GM19324 (cell line): ENCODE data around the gene TAF3.

Source experiments
- ATAC-seq: cut with Tn5 transposase; IDR thresholded peaks from one replicate; pipeline ENCODE4 v1.9.1; 2021; ENCODE audit warnings: mild to moderate bottlenecking, moderate library complexity; ENCODE audit not compliant: unreplicated experiment, low FRiP score

The TAF3 gene

DNA sequence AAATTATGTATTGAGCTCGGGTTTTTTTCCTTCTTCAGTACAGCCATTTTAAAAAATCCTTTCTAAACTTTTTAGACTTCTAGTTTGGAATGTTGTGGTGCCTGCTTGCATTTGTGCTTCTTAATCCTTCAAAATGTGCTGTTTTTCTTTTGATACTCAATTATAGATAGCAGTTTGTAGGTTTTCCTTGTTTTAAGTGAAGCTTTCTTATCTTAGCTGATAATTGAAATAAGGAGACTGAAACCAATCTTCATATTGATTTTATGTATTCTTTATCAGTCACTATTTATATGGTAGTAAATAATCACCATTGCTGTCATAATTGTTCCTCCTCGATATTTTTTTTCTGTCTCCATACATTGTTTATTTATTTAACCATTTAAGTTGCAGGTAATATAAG lies 56.6 kb downstream of the TAF3 start:
- ATAC-seq: no peak

DNA sequence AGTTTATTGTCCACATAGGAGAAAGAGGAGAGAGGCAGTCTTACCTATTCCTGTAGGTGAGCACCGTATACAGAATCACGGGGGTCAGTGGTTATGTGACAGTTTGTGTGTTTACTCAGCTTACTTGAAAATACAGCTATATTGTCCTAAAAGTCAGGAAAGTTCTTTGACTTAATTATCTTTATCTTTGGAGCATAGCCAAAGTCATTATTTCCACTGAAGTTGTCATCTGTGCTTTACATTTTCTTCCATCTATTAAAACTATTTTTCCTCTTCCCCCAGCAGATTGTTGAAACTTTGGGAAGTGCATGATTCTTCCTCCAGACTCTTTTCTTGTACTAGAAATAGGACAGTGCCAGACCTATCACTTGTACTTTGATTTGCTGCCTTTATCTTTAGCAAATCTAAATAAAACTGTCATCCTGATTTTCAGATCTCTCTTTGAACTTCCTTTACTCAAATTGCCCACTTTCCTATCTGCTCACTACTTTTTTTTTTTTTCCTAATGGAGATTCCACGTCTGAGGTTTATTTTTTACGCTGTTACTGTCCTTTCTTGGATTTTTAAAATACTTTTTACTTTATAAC lies 58.3 kb downstream of the TAF3 start:
- no peak for ATAC-seq

DNA sequence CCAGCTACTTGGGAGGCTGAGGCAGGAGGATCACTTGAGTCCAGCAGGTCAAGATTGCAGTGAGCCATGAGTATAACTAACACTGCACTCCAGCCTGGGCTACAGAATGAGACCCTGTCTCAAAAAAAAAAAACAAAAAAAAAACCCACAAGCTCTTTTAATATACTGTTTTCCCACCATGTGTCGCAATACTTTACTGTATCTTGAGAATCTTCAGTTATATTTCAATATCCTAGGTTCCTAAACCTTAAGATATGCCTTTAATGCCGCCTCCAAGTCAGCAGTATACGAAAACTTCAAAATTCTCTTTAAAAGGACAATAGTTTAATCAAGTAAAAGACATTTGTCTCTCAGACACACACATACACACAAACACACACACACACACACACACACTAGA lies 62.8 kb downstream of the TAF3 start:
- ATAC-seq: no peak

DNA sequence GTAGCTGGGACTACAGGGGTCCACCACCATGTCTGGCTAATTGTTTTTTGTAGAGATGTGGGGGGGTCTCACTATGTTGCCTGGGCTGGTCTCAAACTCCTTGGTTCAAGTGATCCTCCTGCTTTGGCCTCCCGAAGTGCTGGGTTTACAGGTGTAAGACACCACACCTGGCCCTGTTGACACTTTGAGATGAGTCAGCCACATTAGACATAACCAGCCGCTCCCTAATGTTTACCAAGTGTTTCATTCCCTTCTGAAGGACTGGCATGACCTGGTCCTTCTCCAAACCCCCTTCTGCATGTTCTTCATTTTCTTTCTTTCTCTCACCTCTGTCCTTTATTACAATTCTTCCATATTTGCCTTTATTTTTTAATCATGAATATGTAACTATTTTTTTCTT lies 67.8 kb downstream of the TAF3 start:
- ATAC-seq: no peak

DNA sequence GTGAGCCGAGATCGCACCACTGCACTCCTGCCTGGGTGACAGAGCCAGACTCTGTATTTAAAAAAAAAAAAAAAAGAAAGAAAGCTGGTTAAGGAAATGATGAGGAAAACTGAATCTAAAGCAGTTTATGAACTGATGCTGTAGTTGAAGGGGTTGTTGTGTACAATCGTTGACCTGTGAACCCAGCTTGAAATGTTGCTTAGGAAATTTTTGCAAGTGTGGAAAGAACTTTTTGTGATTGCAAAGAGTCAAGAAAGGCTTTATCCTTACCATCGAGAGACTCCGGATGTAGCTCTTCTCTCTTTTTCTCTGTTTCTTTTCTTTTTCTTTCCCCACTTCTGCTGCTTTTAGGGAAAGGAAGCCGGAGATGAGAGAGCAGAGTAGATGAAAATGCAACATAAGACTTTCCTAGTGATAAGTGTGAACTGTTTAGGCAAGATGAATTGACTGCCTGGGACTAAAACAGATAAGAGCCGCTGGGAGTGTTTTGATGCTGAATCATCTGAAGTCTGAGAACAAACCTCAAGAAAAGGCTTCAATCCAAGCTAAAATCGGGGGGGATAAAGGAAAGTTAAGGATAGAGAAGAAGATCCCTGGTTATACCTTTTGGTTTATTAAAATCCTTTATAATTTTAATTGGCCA lies 69.0 kb downstream of the TAF3 start:
- no peak for ATAC-seq

DNA sequence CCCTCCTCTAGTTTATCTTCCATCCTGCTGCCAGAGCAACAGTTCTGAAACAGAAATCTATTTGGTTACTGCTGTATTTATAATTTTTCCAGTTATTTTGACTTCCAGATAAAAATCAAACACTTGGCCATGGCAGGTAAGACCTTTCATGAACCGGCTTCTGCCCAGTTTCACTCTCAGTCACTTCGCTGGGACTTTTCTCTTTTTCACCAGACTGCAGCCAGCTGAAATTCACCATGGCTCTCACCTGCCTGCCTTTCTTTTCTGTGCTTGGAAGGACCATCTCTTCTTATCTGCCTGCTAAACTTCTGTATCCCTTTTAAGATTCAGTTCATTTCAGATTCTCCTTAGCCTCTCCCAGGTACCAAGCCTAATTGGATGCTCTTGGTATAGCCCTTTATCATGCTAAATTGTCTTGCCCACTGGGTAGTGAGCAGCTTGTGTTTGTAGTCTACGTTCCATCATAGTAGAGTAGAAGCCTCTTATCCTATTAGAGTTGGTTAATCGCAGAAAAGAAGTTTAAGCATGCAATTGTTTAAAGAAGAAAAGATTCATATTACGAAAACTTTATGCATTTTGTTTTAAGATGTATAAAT lies 71.7 kb downstream of the TAF3 start:
- ATAC-seq: no peak

DNA sequence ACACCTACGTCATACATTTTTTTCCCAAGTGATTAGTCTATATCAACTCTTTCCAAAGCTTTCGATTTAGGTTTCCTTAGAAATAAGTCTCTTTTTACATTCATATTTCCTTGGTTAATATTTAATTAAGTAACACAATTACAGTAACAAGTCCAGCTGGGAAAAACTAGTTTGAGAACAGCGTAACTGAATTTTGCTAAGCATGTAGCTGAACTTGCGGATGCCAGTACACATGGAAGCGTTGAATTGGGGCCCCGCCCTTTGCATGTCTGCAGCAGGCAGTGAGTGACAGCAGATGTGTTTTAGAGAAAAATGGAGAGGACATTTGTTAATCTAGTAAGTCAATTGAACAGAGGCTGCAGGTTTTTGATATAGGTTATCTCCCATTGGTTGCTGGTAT lies 72.5 kb downstream of the TAF3 start:
- no peak for ATAC-seq

DNA sequence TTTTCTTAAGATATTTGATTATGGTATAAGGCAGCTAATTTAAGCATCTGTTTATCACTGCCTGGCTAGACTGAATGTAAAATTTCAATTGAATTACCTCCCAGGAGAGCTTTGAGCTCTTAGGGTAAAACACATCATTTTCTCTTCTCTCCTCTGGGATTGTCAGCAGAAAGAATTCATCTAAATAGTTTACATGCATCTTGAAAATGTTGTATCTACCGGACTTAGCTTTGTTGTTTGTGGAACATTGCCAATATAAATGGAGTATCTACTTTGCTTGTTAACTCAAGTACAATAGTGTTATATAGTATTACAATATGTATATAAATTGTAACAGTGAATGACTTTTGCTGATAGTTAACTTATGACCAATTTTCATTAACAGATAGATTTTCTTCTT lies 73.3 kb downstream of the TAF3 start:
- ATAC-seq: no peak

DNA sequence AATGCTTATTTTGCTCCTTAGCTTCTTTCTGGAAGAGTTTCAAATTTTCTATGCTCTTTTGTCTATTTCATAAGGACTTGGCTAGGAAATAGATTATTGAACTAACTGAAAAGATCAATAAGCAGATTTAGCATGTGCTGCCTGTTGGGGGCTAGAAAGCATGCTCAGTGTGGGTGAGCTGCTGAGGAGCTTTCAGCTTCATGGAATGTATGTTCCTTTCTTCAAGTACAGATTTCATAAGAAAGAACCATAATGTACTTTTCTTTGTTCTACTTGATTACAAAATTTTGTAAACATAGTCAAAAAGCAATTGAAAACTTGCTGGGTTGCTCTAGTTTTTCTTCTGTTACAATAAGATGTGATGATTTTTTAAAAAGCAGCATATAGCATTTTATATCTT lies 73.8 kb downstream of the TAF3 start:
- ATAC-seq: no peak

DNA sequence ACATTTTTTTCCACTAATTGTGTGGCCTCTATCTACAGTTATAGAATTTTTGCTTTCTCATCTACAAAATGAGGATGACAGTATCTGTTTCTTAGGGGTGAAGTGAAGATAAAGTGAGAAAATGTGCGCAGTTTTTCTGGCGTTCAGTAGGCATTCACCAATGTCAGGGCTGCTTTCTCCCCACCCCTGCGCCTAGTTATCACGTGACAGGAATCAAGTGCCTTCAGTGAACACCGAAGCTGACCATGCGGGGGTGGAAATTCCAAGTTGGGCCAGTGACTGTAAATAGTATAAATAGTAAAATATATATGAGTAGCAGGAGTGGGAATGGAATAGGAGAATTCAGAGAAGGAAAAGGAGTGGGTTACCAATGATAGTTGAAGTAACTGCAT lies 77.4 kb downstream of the TAF3 start:
- ATAC-seq: no peak

DNA sequence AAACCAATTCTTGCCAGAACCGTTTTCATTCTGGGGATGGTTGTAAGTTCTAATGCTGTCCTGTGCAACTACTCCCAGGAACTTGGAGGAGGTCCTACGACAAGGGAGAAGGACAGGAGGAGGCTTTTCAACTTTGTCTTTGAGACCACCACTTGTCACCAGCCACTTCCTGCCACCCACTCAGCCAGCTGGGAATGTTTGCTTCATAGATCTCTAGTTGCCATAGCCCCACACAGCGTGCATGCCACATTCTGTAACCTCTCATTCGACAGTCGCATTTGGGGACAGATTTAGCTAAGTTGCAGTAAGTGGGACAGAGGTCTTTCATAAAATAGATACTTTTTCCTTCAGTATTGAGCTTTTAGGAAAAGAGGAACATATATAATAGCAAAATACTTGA lies 78.0 kb downstream of the TAF3 start:
- no peak for ATAC-seq

DNA sequence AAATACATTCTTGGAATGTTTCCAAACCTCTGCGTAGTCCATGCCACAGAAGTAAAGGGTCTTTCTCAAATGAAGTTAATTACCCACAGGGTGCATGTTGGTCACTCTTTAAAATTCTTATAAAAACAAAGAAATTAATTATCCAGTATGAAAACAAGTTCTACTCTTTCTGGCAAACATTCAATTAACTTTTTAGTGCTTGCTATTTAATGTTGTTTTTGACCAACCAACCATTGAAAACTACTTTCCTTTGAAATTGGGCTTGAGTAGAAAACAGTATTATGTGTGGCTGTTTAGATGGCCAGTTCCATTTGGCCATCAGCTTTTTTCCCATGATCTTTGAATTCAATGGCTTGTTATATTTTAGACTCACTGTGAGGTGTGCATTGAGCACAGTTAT lies 83.0 kb downstream of the TAF3 start:
- no peak for ATAC-seq

DNA sequence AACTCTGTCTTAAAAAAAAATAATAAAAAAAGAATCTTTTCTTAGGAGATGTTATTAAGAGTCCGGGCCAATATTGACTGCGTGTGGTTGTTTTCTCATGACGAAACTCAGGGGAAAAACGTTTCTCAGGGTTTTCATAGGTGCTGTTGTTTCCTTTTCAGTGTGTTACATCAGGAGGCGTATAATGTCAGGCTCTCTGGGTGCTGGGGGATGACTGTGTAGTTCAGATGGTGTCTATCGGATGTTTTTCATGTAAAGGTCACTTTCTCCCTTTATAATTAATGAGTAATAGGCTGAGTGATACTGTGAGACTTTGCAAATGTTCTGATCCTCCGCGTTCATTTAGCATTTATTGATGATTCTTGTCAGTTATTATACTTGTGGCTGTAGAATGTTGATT lies 84.1 kb downstream of the TAF3 start:
- ATAC-seq: no peak

DNA sequence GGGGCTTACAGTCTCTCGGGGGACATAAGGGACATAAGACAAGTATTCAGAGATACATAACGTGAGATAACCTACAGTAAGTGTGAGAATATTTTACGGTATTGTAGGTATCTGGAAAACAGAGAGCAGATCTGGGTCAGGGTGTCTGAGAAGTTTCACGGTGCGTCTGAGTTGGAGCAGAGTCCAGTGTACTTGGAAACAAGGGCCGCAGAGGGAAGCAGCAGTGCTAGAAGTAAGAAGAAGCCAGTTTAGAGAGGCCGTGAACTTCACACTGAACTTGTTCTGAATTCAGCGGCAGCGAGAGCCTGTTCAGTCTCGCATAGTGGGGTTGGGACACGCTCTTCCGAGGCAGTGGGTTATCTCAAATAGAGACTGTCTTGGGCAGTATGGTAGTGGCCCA lies 85.5 kb downstream of the TAF3 start:
- no peak for ATAC-seq

DNA sequence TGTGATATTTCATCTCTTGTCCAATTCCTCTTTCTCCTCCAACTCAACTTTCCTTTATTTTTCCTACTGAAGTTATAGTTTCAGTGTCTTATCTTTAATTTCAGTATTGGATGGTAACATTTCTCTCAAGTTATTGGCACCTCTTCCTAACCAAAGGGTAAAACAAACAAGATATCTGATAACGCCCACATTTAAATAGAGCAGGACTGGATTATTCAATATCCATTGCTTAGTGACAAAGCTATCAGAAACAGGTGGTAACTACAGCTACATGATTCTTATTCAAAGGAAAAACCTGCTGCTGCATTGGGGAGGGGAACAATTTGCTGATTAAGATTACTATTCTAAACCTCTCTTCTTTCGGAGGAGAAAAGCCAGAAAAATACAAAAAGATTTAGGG lies 87.8 kb downstream of the TAF3 start:
- ATAC-seq: no peak

DNA sequence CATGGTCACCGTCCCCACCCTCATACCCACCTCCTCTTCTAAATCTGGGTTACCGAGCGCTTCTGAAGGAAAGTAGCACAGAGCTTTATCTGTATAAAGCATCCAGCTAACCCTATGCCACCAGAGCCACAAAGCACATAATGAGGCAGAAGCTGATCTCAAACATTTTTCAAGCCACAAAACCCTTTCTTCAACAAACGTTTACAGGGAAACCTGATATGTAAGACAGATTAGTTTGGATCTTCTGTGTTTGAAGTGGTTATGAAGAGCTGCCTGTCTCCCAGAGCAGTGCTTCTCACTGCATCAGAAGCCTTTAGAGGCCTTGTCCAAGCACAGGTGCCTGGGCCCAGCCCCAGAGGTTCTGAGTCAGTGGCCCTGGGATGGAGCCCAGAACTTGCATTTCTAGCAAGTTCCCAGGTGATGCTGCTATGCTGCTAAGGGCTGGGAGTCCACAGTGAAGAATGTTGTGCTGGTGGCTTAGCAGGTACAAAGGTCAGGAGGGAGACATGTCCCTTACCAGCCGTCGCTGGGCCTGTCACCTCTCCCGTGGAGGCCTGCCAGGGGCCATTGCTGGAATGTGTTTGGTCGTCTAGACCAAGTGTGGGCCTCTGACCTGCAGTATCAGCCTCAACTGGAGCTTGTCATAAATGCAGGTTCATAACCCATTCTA lies 90.4 kb downstream of the TAF3 start:
- no peak for ATAC-seq

DNA sequence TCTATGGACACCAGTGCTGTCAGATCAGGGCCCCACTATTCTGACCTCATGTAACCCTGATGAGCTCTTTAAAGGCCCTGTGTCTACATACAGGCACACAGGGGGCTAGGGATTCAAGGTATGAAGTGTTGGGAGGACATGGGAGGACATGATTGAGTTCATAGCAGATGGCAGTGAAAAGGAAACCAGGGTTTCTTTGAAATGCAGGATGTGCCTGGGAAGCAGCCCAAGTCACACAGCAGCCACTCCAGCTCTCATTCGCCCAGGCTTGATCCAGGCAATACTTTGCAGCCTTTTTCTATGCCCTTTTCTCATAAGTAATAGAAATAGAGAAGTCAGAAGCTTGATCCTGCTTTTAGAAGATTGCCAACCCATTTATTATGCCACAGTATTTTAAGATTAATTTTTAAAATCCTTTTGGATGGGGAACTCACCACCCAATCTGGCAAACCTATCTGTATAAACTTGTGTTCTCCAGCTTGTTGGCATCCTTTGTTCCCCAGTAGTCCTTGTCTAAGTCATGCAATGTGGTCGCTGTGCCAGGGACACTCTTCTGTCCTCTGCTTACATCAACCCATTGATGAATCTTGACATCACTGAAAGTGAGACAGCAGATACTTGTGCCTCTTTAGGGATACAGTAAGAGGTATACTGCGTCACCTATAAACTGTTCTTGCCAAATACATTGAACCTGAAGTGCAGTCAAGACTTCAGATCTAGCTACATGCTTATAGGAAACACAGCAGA lies 95.0 kb downstream of the TAF3 start:
- no peak for ATAC-seq

DNA sequence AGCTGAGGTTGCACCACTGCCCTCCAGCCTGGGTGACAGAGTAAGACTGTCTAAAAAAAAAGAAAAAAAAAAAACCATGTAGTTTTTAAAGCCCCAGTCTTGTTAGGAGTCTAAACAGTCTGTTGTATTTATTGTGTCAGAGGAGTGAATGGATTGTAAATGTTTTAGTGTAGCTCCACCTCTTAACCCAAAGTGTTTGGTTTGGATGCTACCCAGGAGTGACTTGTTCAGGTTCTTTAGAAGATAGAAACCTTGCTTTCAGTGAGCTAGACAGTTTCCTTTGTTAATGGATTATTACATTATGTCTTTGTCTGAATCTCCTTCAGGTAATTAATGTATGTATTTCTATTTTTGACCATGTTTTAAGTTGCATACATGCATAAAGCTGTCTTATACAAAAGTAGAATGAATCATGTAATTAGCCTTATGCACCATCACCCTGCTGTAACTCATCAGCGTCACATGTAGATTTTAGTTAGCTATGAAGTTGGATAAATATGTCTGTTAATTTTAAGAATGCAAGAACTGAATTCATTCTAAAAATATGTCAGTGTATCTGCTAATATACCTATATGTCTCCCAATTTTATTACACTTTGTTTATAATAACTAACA lies 97.7 kb downstream of the TAF3 start:
- no peak for ATAC-seq

DNA sequence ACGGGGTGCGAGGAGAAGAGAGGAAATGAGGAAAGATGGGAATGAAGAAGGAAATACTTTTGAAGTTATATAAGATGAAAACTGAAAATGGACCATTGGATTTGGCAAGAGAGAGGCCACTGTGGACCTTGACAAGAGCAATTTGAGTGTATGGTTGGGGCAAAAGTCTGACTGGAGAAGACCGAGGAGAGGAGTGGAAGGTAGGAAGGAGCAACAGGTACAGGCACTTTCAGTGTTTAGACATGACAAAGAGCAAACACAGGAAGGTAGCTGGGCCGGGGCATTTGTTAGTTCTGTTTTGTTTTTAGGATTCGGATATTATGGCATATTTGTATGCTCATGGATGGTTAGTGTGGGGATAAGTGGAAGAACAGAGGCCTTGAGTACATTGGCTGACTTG lies 99.4 kb downstream of the TAF3 start:
- no peak for ATAC-seq

DNA sequence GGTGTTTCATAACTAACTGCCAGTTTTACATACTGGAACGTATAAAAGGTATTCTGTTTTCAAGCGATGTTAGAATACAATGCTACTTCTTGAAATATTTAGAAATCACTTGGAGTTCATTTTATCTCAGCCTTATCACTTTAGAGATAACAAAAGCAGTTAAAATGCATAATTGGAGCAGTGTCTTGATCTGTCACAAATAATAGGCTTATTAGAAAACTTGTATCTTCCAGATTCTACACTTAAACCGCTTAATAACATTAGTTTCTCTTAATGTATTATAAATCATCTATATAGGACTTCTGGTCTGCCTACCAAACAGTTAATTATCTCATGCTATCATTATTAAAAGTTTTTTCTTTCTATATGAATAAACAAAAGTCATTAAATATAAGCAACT lies 104.4 kb downstream of the TAF3 start:
- ATAC-seq: no peak

DNA sequence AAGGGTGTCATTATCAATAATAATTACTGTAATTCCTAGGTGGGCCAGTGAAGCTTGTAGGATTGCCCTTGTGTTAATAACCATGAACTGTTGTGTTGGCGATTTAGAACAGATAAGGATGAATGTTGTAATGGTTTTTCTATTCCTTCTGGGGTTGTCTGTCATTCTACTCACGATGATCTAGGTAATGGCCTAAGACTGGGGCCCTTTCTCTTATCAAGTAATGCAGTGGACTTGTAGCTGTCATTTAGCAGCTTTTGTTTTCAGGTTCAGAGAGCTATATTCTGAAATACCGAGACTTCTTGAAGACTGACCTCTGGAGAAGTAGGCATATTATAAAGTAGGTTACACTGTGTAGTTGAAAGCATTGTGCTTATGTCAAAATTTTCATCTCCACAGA lies 110.2 kb downstream of the TAF3 start:
- ATAC-seq: no peak
